Testis (tissue), 3 donors: Measurements from ENCODE around the gene CBARP. TPM values are rescaled to one million over a fixed set of nuclear protein-coding genes. Genes with fewer than 3 reads are reported as not detected.

Experiments
- DNase-seq: peaks from one replicate; pipeline ENCODE4 v3.0.0-alpha.2; 2019
- H3K27ac ChIP-seq, 2 donors: fragments of 200-600 bp; sonication (generic); one replicate each; pipeline ENCODE4 v1.5.1; 2019
- H3K27me3 ChIP-seq: fragments of 200-600 bp; sonication (generic); one replicate; pipeline ENCODE4 v1.5.1; 2019
- H3K36me3 ChIP-seq: fragments of 200-600 bp; sonication (generic); one replicate; pipeline ENCODE4 v1.5.1; 2017; ENCODE audit warnings: low read depth; ENCODE audit errors: missing control alignments
- H3K4me1 ChIP-seq: fragments of 200-600 bp; sonication (generic); one replicate; pipeline ENCODE4 v1.5.1; 2019
- H3K4me3 ChIP-seq, 2 donors: fragments of 200-600 bp; sonication (generic); one replicate each; pipeline ENCODE4 v1.5.1; 2017 to 2019
- H3K9me3 ChIP-seq: fragments of 200-600 bp; sonication (generic); one replicate; pipeline ENCODE4 v1.5.1; 2017
- POLR2A ChIP-seq: fragments of 450-650 bp; IDR thresholded peaks from one replicate; pipeline ENCODE4 v1.6.1; 2017; ENCODE audit warnings: antibody characterized with exemption, mild to moderate bottlenecking, moderate library complexity
- WGBS, 2 donors: methylation state at CpG; one replicate each; pipeline ENCODE4 v1.1.5; 2018; 5-methylcytosine and 5-hydroxymethylcytosine counted together
- intact Hi-C: fragments of 100-400 bp; cut with DNase I; formaldehyde crosslinking; loops from one replicate; pipeline ENCODE4 v1.15.1; 2023; ENCODE audit warnings: low total_unique reads
- polyA plus RNA-seq: library from polyadenylated mRNA; stranded (reverse); fragments of 350-450 nt; fragmentation: Illumina TruSeq; extraction: RNeasy Lipid Tissue Mini Kit (QIAGEN cat#74804); gene quantifications from one replicate; pipeline ENCODE4 v1.2.3, GENCODE V29; 2014; ENCODE audit warnings: low read depth, low replicate concordance; ENCODE audit not compliant: insufficient read depth
- total RNA-seq, 2 donors: library from RNA; depleted of rRNA; stranded (reverse); fragments of >200 nt; gene quantifications; one replicate each; pipeline ENCODE4 v1.2.3, GENCODE V29; 2016
- TF ChIP-seq, protein P1 (sequence below), 3 experiments: fragments of 450-650 bp in 2 of 3; fragments of 200-600 bp in 1 of 3; sonication (generic) in 1 of 3; IDR thresholded peaks; one replicate each; pipeline ENCODE4 v1.5.1; 2016 to 2019; ENCODE audit warnings: antibody characterized with exemption in 3 of 3, mild to moderate bottlenecking in 2 of 3, moderate library complexity in 1 of 3

Gene CBARP
- total and polyA plus RNA-seq, 3 donors from 2014 or later = 1.5 to 6.6 (median 5.2) TPM

DNA sequence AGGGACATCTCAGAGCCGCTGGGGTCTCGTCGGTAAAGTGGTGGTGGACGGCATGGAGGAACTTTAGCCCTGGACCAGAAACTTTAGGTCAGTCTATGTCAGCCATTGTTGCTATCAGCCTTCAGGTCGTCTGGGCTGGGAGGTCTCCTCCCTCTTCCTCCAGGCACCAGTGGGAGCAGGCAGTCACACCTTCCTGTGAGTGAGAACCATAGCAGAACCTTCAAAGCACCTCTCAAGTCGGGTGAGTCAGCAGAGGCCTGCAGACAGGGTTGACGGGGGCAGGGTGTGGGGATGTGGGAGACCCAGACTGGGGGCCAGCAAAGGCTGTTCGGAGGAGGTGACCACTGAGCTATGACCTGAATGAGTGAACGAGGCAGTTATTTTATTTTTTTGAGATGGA, 48.4 kb downstream of the CBARP start:
- no peaks in the 10 kb centered on the region for H3K4me1 ChIP-seq
- H3K4me3 ChIP-seq = no peak overlapping the region
- no peak overlapping the region for H3K27ac ChIP-seq
- H3K9me3 ChIP-seq = no peaks in the 10 kb centered on the region
- H3K36me3 ChIP-seq = no peaks in the 10 kb centered on the region
- DNase-seq = no peak
- TF ChIP-seq POLR2A = no peak
- TF ChIP-seq, protein P1, sequence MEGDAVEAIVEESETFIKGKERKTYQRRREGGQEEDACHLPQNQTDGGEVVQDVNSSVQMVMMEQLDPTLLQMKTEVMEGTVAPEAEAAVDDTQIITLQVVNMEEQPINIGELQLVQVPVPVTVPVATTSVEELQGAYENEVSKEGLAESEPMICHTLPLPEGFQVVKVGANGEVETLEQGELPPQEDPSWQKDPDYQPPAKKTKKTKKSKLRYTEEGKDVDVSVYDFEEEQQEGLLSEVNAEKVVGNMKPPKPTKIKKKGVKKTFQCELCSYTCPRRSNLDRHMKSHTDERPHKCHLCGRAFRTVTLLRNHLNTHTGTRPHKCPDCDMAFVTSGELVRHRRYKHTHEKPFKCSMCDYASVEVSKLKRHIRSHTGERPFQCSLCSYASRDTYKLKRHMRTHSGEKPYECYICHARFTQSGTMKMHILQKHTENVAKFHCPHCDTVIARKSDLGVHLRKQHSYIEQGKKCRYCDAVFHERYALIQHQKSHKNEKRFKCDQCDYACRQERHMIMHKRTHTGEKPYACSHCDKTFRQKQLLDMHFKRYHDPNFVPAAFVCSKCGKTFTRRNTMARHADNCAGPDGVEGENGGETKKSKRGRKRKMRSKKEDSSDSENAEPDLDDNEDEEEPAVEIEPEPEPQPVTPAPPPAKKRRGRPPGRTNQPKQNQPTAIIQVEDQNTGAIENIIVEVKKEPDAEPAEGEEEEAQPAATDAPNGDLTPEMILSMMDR (IDR thresholded peaks at IDR 0.05) = no peak
- H3K27me3 ChIP-seq = no peaks in the 10 kb centered on the region
- intact Hi-C loops = no loop called here
- WGBS, 2 donors = 81 to 82% methylated on average over 9 of the region's 9 CpGs

DNA sequence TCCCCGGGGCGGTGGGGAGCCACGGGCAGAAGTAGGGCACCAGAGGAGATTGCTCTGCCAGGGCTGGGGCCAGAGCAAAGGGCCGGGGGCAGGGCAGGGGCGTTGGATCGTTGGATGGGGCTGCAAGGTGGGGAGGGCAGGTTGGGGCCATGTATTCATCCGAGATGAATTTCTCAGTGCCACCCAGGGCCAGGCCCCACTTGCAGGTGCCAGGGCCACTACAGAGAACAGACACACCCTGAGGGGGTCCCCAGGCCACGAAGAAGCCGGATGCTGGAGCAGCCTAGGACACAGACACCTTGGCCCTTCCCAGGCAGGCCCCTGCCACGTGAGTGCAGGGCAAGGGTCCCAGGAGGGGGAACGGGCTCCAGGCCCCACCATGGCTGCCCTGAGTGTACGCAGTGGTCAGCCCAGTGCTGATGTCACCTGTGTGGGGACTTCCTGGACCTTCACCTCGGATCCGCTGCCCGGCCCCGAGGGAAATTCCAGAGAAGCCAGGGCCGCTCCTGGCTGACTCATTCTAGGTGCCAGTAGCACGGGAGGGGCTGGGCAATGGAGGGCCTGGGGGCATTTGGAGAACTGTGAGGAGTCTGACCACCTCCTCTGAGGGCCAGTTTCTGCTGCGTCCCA, 54.1 kb downstream of the CBARP start:
- DNase-seq = no peak
- no peaks in the 10 kb centered on the region for H3K4me1 ChIP-seq
- H3K36me3 ChIP-seq = no peaks in the 10 kb centered on the region
- intact Hi-C loops = no loop called here
- H3K9me3 ChIP-seq = no peaks in the 10 kb centered on the region
- no peak overlapping the region for H3K27ac ChIP-seq
- H3K27me3 ChIP-seq = no peaks in the 10 kb centered on the region
- TF ChIP-seq, protein P1 (IDR thresholded peaks at IDR 0.05) = no peak
- no peak for TF ChIP-seq POLR2A
- H3K4me3 ChIP-seq = no peak overlapping the region
- WGBS, 2 donors = 82 to 85% methylated on average over 9 to 18 of the region's 19 CpGs

GRCh38 chr19:1182727-1183126, 55.1 kb downstream of the CBARP start:
- no peaks in the 10 kb centered on the region for H3K27me3 ChIP-seq
- H3K4me3 ChIP-seq = no peak overlapping the region
- WGBS, 2 donors = 89 to 94% methylated on average over 11 of the region's 11 CpGs
- H3K9me3 ChIP-seq = no peaks in the 10 kb centered on the region
- H3K36me3 ChIP-seq = no peaks in the 10 kb centered on the region
- no peaks in the 10 kb centered on the region for H3K4me1 ChIP-seq
- no peak for TF ChIP-seq POLR2A
- TF ChIP-seq, protein P1 (IDR thresholded peaks at IDR 0.05) = no peak
- no peak overlapping the region for H3K27ac ChIP-seq
- intact Hi-C loops = no loop called here
- DNase-seq = no peak

DNA sequence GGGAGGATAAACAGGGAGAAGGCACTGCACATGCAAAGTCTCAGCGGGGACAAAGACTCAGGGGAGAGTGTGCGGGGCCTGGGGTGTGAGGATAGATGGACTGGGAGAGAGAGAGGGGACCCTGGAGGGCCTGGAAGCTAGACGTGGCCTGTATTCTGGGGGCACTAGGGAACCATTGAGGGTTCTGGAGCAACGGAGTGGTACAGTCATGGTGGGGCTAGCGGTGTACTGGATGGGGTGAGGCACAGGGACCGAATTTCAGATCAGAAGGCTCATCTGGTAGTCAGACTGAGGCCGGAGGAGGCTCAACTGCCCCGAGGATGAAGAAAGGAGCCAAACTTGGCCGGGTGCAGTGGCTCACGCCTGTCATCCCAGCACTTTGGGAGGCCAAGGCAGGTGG, 55.7 kb downstream of the CBARP start:
- Histone ChIP-seq H3K4me3 (no peak overlapping the region), H3K27me3 (no peaks in the 10 kb centered on the region), H3K4me1 (no peaks in the 10 kb centered on the region), H3K36me3 (no peaks in the 10 kb centered on the region), H3K27ac (no peak overlapping the region), H3K9me3 (no peaks in the 10 kb centered on the region)
- intact Hi-C loops = no loop called here
- TF ChIP-seq, protein P1 (IDR thresholded peaks at IDR 0.05) = no peak
- TF ChIP-seq POLR2A = no peak
- no peak for DNase-seq
- 91 to 94% methylated on average over 7 to 10 of the region's 10 CpGs for WGBS, 2 donors

DNA sequence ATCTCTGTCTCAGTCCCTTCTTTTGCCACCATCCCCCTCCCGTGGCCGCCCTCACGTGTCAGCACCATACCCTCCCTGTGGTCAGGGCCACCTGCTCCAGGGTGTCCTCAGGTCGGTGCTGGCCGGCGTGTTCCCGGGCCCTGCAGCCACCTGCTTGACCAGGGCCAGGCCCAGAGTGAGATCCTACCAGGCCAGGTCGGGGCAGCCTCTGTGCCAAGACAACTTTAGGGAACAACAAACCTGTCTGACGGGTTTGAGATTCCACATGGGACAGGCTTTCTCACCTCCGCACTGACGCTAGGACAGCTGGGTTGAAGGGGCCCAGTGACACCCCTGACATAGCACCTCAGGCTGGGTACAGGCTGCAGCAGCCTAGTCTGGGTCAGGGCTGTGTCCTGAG, 56.2 kb downstream of the CBARP start:
- H3K9me3 ChIP-seq = no peaks in the 10 kb centered on the region
- no peak for DNase-seq
- intact Hi-C loops = no loop called here
- H3K27me3 ChIP-seq = no peaks in the 10 kb centered on the region
- TF ChIP-seq POLR2A = no peak
- WGBS, 2 donors = 83 to 84% methylated on average over 6 to 11 of the region's 11 CpGs
- no peak overlapping the region for H3K4me3 ChIP-seq
- H3K27ac ChIP-seq = no peak overlapping the region
- H3K4me1 ChIP-seq = no peaks in the 10 kb centered on the region
- H3K36me3 ChIP-seq = no peaks in the 10 kb centered on the region

Other genes with a start within 250 kb of the CBARP start
- 1 to 10 TPM; 1.3 to 2.4 TPM for gene GRIN3B, start 237.6 kb downstream of the CBARP start, total RNA-seq
- gene GRIN3B, start 237.6 kb downstream of the CBARP start, polyA plus RNA-seq = 1.1 TPM
- 100 to 1,000 TPM; 339 to 405 TPM for gene TMEM259, start 216.9 kb downstream of the CBARP start, total RNA-seq
- gene TMEM259, start 216.9 kb downstream of the CBARP start, polyA plus RNA-seq = 164 TPM
- gene RNU6-2, start 216.5 kb downstream of the CBARP start, total RNA-seq = not detected
- gene RNU6-2, start 216.5 kb downstream of the CBARP start, polyA plus RNA-seq = not detected
- gene CNN2, start 211.4 kb downstream of the CBARP start, total RNA-seq = 10 to 100 TPM; 19.1 to 28.0 TPM
- gene CNN2, start 211.4 kb downstream of the CBARP start, polyA plus RNA-seq = 36.4 TPM
- 10 to 100 TPM; 12.1 to 14.6 TPM for gene ABCA7, start 197.9 kb downstream of the CBARP start, total RNA-seq
- 7.3 TPM for gene ABCA7, start 197.9 kb downstream of the CBARP start, polyA plus RNA-seq
- gene ARHGAP45, start 170.8 kb downstream of the CBARP start, total RNA-seq = 10 to 100 TPM; 20.7 to 31.7 TPM
- gene ARHGAP45, start 170.8 kb downstream of the CBARP start, polyA plus RNA-seq = 14.1 TPM
- 100 to 1,000 TPM in 1 of 2 donors, 10 to 100 TPM in 1; 96.5 to 143 TPM for gene POLR2E, start 142.6 kb downstream of the CBARP start, total RNA-seq
- 246 TPM for gene POLR2E, start 142.6 kb downstream of the CBARP start, polyA plus RNA-seq
- 1,000 to 10,000 TPM; 1,153 to 1,773 TPM for gene GPX4, start 134.0 kb downstream of the CBARP start, total RNA-seq
- 1,893 TPM for gene GPX4, start 134.0 kb downstream of the CBARP start, polyA plus RNA-seq
- gene SBNO2, start 63.7 kb downstream of the CBARP start, total RNA-seq = 10 to 100 TPM; 58.9 to 65.0 TPM
- 34.3 TPM for gene SBNO2, start 63.7 kb downstream of the CBARP start, polyA plus RNA-seq
- 100 to 1,000 TPM; 194 to 209 TPM for gene STK11, start 32.2 kb downstream of the CBARP start, total RNA-seq
- 197 TPM for gene STK11, start 32.2 kb downstream of the CBARP start, polyA plus RNA-seq
- 100 to 1,000 TPM; 104 to 166 TPM for gene ATP5F1D, start 3.7 kb upstream of the CBARP start, total RNA-seq
- 94.5 TPM for gene ATP5F1D, start 3.7 kb upstream of the CBARP start, polyA plus RNA-seq
- 10 to 100 TPM; 38.2 to 42.4 TPM for gene MIDN, start 10.6 kb upstream of the CBARP start, total RNA-seq
- gene MIDN, start 10.6 kb upstream of the CBARP start, polyA plus RNA-seq = 30.3 TPM
- gene CIRBP, start 31.3 kb upstream of the CBARP start, total RNA-seq = 100 to 1,000 TPM; 621 to 661 TPM
- gene CIRBP, start 31.3 kb upstream of the CBARP start, polyA plus RNA-seq = 483 TPM
- gene FAM174C, start 37.5 kb upstream of the CBARP start, total RNA-seq = 100 to 1,000 TPM; 111 to 128 TPM
- gene FAM174C, start 37.5 kb upstream of the CBARP start, polyA plus RNA-seq = 51.6 TPM
- 1 to 10 TPM; 1.5 to 2.9 TPM for gene EFNA2, start 47.9 kb upstream of the CBARP start, total RNA-seq
- gene EFNA2, start 47.9 kb upstream of the CBARP start, polyA plus RNA-seq = 0.61 TPM
- gene NDUFS7, start 145.9 kb upstream of the CBARP start, total RNA-seq = 100 to 1,000 TPM; 170 to 176 TPM
- gene NDUFS7, start 145.9 kb upstream of the CBARP start, polyA plus RNA-seq = 172 TPM
- gene GAMT, start 163.5 kb upstream of the CBARP start, total RNA-seq = 100 to 1,000 TPM; 144 to 191 TPM
- 92.2 TPM for gene GAMT, start 163.5 kb upstream of the CBARP start, polyA plus RNA-seq
- gene DAZAP1, start 169.6 kb upstream of the CBARP start, total RNA-seq = 10 to 100 TPM; 97.9 to 99.6 TPM
- 215 TPM for gene DAZAP1, start 169.6 kb upstream of the CBARP start, polyA plus RNA-seq
- 1,000 to 10,000 TPM; 1,248 to 1,750 TPM for gene RPS15, start 200.4 kb upstream of the CBARP start, total RNA-seq
- gene RPS15, start 200.4 kb upstream of the CBARP start, polyA plus RNA-seq = 768 TPM
- gene APC2, start 212.1 kb upstream of the CBARP start, total RNA-seq = 1 to 10 TPM; 4.6 to 5.9 TPM
- gene APC2, start 212.1 kb upstream of the CBARP start, polyA plus RNA-seq = 2.8 TPM
- gene C19orf25, start 241.2 kb upstream of the CBARP start, total RNA-seq = 10 to 100 TPM; 55.4 to 72.5 TPM
- 39.3 TPM for gene C19orf25, start 241.2 kb upstream of the CBARP start, polyA plus RNA-seq